Ishikawa (cell line): ENCODE results near the gene SLC16A11.

Experiments
- CEBPB ChIP-seq: IDR thresholded peaks from 2 replicates; pipeline ENCODE4 v1.6.1; 2012
- CREB1 ChIP-seq: IDR thresholded peaks from 2 replicates; pipeline ENCODE4 v1.6.1; 2012; ENCODE audit warnings: low read depth
- EGR1 ChIP-seq: IDR thresholded peaks from 2 replicates; pipeline ENCODE4 v1.6.1; 2012
- EP300 ChIP-seq: IDR thresholded peaks from 2 replicates; pipeline ENCODE4 v1.6.1; 2012; ENCODE audit warnings: borderline replicate concordance
- FOXM1 ChIP-seq: IDR thresholded peaks from 2 replicates; pipeline ENCODE4 v1.6.1; 2012; ENCODE audit warnings: low read depth, borderline replicate concordance
- MAX ChIP-seq: IDR thresholded peaks from 2 replicates; pipeline ENCODE4 v1.6.1; 2012
- NFIC ChIP-seq: IDR thresholded peaks from 2 replicates; pipeline ENCODE4 v1.6.1; 2012
- RAD21 ChIP-seq: IDR thresholded peaks from 2 replicates; pipeline ENCODE4 v1.6.1; 2012; ENCODE audit warnings: low read depth
- REST ChIP-seq: IDR thresholded peaks from 2 replicates; pipeline ENCODE4 v1.6.1; 2012; ENCODE audit warnings: low read depth, mild to moderate bottlenecking
- TAF1 ChIP-seq: IDR thresholded peaks from 2 replicates; pipeline ENCODE4 v1.6.1; 2012; ENCODE audit warnings: low read depth, mild to moderate bottlenecking
- TCF12 ChIP-seq: IDR thresholded peaks from 2 replicates; pipeline ENCODE4 v1.6.1; 2012; ENCODE audit warnings: low read depth
- TEAD4 ChIP-seq: IDR thresholded peaks from 2 replicates; pipeline ENCODE4 v1.6.1; 2012
- USF1 ChIP-seq: IDR thresholded peaks from 2 replicates; pipeline ENCODE4 v1.6.1; 2012
- YY1 ChIP-seq: IDR thresholded peaks from 2 replicates; pipeline ENCODE4 v1.6.1; 2012; ENCODE audit warnings: low read depth
- ZBTB7A ChIP-seq: IDR thresholded peaks from 2 replicates; pipeline ENCODE4 v1.6.1; 2012; ENCODE audit warnings: low read depth

The SLC16A11 gene

GRCh38 chr17:7018331-7018964, 25.4 kb downstream of the SLC16A11 start:
- TF ChIP-seq RAD21 = no peak
- no peak for TF ChIP-seq MAX

GRCh38 chr17:7017827-7018200, 26.1 kb downstream of the SLC16A11 start:
- TF ChIP-seq TCF12 (no peak), TAF1 (no peak), YY1 (no peak), EP300 (no peak), USF1 (no peak), RAD21 (no peak), MAX (no peak), CREB1 (no peak), CEBPB (no peak), REST (no peak), FOXM1 (no peak), ZBTB7A (no peak), EGR1 (no peak)

GRCh38 chr17:7016886-7017826, 26.7 kb downstream of the SLC16A11 start:
- TF ChIP-seq CREB1 (no peak), TEAD4 (no peak), TCF12 (no peak), MAX (no peak), EP300 (no peak), CEBPB (no peak), NFIC (no peak), FOXM1 (no peak), YY1 (no peak), USF1 (no peak), ZBTB7A (no peak), TAF1 (no peak), RAD21 (no peak), EGR1 (no peak), REST (no peak)

GRCh38 chr17:7016418-7016817, 27.5 kb downstream of the SLC16A11 start:
- no peak for TF ChIP-seq EP300

GRCh38 chr17:7014995-7015958, 28.6 kb downstream of the SLC16A11 start:
- no peak for TF ChIP-seq NFIC
- no peak for TF ChIP-seq TAF1
- TF ChIP-seq EGR1 = no peak
- no peak for TF ChIP-seq FOXM1
- TF ChIP-seq EP300 = no peak
- no peak for TF ChIP-seq CEBPB
- no peak for TF ChIP-seq USF1
- no peak for TF ChIP-seq CREB1
- no peak for TF ChIP-seq YY1
- TF ChIP-seq TCF12 = no peak
- no peak for TF ChIP-seq RAD21
- TF ChIP-seq REST = no peak
- TF ChIP-seq TEAD4 = no peak
